Stimulated activated CD4-positive, alpha-beta T cell treated with anti-CD3 and anti-CD28 coated beads, TNF-alpha, amount 100 ng/mL, for 24 hours (primary cell): ENCODE measurements around the gene MBNL2.

Source experiments
- DNase-seq, 3 experiments: peaks; one replicate each; pipeline ENCODE4 v3.0.0-alpha.2; 2020; ENCODE audit warnings: low read depth in 3 of 3

MBNL2 gene

DNA sequence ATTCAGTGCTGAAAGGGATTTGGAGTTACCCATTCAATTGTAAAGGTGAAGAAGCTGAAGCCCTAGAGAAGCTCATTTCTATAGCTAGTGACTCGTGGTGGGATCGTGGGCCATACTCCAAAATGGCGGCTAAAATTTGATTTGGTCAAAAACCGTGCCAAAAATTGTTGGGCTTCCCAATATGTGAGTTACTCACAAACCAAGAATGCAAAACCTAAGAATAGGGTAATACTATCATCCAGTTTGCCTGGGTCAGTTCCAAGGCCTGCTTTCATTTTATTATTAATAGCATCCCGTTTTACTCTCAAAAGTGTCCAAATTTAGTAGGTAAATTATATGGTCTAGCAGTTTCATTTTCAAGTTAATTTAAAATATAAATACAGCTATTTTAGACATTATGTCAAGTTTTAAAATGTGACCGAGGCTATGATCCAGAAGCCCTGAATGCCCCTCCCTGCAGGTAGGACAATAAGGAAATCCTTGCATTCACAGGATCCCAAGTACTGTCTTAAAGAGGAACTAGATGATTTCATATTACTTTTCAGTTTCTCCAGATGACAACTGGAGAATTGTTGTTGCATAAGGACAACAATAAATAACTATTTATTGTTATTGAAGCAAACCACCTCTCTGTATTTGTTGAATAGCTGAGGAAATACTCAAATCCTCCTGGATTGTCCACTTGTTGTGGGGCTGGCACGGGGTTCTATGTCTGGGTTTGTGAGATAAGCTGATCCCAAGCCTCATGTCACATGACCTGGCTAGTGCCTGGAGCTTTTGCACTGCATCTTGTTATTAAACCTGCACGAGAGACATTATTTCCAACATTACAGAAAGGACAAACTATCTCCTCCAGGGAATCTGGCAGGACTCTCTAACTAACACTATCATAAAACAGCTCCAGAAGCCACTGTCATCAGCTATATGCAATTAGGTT lies 200.3 kb downstream of the MBNL2 start:
- DNase-seq, result no peak

DNA sequence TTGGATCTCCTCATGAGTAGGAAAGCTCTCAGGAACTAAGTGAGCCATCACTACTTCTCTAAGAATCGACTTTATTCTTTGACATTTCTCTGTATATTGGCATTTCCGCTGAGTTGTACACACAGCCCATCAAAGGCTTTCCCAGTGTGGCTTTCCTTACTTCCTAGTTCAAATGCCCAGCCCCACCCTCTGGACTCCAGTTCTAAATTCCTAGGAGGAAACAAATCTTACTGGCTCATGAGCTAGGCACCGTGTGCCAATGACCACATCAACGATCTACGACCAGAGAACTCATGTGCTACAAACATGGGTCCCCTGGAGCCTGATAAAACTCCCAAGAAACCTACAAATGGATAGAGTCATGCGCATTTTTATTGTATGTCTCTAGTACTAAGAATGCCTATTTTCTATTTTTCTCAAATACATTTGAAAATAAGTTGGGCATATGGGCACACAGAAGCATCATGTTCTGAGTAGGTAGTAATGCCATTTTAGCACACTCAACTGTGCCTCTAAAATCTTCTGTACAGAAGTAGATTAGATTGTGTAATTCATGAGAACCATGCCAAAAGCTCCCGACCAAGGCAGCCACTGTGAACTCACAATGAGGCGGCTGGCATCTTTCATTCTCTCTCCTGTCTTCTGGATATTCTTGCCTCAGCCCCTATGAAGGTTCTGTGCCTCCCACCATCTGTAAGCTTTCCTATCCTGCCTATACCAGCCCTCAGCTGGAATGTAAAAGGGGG lies 201.3 kb downstream of the MBNL2 start:
- DNase-seq, result no peak

DNA sequence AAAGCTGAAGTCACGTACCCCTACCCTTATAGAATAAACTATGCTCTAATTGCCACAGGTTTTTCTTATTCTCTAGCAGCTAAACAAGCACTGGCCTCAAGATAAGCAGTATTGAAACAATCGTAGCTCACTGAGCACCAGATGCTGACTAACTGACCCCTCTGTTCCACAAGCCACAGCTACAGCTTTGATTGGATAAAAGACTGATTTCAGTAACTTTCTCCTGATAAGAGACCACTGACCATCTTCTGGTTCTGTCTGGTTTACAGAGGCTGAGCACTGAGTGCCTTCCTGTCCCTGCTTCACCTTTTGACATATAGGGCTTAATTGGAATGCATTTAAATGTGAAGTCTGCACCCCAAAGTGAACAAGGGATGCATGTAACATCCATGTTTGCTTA lies 203.5 kb downstream of the MBNL2 start:
- DNase-seq, result no peak

DNA sequence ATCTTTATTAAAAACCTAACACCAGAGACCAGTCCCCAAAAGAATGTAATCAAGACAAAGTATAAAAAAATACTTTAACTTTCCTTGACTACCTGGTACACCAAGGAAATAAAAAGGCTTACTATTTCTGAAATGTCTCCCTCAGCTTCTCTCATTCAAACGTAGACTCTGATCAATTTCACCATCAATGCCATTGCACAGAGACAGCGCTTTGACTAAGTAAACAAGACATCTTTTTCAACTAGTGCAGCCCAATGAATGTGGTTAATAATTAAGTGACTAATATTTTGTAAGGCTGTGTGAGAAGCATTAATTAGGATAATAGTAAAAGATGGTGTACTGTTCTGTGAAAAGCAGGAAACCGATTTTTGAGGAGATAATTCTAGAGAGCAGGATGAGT lies 204.6 kb downstream of the MBNL2 start:
- DNase-seq, result no peak

DNA sequence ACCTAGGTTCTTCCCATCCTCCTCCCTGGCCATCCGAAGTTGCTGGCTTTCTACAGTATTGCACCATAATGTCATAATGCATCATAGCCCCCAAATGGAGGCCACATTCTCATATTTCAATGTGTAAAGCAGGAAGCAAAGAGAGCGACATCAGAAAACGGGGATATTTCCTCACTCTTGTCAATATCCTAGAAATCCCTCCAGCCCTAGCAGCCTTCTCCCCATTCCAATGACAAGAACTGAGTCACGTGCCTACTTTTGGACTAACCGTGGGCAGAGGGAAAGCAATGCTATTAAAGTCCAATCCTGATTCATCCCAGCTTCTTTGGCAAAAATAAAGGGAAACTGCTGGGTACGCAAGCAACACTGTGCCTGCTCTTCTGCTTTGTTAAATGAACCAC lies 207.5 kb downstream of the MBNL2 start:
- no peak for DNase-seq

DNA sequence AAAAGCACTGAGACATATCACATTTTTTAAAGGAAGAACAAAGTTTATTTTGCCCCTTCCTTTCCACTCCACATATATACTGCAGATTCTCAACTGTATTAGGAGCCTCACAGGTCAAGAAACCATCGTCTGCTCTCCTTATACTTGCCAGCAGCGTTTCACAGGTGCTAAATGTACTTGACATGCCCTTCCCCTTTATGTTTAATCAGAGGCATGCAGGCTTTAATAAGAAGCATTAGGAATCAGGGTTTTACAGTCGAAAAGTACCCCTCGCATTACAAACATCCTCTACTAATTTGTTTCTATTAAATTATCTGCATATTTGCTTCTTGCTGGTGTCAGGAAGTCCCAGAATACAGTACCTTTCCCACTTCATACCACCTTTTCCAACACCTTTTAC lies 208.2 kb downstream of the MBNL2 start:
- DNase-seq, result no peak

DNA sequence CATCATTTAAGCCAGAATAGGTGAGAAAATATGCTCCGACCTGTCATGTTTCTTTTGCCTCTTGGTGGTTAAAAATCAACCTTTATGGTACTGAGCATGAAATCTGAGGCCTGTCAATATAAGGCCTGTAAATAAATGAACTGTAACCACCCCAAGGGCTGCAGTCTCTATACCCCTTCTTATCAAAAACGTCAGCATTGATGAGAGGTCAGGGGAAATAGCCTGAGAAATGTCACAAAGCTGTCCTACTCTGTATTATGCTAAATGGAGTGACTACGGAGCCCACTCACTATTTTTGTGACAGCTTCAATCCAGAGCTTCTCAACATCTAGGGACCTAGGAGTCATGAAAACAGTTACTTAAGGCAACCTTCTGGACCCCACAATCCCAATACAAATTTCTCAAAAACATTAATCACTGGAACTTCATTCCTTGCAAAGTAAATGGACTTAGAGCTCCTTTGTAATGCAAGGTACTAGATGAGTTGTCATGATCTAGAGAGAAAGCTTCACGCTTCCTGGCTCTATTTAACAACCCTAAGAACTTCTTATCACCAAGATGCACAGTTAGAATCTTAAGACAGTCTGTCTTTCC lies 209.1 kb downstream of the MBNL2 start:
- DNase-seq, result no peak

DNA sequence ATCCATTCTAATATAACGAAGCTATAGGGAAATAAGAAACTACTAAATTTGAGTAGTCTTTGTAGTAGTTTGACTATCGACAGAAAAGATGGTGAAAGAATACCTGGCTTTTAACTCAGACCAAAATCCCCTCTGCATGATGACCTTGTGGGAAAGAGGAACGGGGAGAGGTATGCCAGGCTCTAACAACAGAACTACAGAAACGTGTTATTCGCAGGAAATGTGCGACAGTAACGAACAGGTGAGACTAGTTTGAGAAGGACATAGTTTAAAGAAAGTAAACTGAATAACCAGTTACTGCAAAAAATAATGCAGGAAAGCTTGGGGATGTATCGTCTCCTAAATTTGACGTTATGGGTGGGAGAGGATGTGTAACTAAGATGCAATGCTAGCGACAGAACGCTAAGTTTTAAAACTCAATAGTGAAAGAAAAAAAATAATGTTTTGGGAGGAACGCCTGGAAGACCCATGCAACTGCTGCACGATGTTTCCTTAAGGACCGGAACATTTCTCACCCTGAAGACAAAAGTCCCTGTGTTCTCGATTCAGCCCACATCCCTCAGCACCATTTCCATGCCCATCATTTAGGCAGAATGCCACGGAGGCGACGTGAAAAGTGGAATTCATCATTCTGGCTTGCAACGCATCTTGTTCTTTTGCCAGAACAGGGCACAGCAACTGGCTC lies 210.2 kb downstream of the MBNL2 start:
- DNase-seq, result no peak

DNA sequence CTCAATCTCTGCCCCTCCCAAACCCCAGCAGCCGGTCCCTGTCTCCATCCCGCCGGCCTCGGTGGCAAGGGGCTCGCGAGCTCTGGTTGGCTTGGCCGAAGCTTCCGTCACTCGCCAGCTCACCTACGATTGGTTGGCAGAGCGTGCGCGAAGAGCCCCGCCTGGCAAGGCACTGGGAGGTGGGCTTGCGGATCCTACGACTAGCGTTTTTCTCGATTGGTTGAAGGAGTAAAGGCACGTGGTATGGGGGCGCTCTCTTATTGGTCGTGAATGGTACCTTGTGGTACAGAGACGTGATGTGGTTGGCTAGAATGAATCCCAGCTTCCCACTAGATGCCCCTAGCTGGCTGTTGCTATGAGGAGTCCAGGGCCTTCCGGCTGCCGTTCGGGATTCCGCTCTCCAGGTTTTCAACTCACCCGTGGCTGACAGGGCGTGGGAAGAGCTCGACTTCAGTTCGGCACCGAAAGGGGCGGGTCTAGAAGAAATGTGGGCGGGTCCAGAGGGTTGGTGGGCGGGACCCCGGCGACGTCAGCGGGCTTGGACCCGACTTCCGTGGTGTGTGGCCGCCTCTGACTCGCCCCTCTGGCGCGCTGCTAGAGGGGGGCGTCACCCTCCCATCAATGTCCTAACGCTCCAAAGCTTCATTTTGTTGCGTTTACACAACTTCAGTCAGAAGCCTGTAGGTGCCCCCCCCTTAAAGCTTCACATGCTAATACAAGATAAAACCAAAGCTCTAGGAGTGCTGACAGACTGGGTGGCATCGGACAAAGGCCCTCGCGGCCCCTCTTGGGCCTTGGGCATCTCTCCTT lies 211.0 kb downstream of the MBNL2 start:
- DNase-seq, result peak; percentile 95 to 98 (median 97)

DNA sequence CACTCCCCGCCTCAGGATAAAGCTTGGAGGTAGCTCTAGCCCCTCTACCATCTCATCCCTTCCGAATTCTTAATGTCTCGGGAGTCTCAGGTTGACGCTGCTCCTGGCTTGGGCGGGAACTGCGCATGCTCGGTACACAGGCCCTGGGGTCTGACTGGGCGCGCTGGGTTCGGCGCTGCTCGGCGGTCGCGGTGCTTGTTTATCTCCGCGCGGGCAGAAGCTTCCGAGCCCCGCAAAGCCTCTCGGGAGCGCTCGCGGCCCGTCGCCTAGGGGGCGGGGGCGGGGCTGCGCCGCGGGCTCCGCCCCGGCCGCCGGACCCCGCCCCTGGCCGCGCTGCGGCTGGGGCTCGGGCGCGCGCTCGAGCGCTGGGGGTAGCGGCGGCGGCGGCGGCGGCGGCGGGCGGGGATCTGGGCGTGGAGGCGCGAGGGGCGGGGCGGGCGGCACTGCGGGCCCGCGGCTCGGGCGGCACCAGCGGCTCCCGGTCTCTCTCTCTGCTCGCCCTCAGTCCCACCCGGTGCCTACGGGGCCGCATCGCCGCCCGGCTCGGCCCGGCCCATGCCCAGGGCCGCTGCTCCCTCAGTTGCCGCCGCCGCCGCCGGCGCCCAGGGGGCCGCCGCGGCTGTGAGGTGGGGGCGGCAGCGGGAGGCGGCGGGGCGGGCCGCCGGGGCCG lies 211.7 kb downstream of the MBNL2 start, which contains the start of gene RAP2A:
TSS of gene RAP2A (plus strand) at position 443 of the 670 bp plus-strand sequence. CDS start 302 bp downstream, outside the sequence.
- DNase-seq, result peak; percentile 80 to 86 (median 85)

DNA sequence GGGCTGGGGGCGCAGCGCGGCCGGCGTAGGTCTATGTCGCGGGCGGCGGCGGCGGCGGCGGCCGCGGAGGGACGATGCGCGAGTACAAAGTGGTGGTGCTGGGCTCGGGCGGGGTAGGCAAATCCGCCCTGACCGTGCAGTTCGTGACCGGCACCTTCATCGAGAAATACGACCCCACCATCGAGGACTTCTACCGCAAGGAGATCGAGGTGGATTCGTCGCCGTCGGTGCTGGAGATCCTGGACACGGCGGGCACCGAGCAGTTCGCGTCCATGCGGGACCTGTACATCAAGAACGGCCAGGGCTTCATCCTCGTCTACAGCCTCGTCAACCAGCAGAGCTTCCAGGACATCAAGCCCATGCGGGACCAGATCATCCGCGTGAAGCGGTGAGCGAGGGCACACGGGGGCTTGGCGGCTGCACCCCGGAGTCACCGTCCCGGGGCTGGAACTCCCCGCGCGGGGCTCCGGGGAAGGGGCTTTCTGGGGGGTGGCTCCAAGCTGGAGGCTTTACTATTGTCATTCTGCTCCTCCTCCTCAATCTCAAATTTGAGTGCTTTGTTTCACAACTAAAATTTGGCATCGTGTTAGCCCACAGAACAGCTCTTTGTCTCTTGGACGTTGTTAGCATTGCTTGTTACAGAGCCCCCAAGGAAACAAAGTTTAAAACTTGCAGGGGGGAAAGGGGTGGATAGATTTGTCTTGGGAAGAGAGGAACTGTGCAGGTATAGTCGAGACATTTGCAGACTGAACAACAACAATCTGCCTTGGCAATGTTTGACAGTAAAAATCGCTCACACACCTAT lies 212.5 kb downstream of the MBNL2 start:
- DNase-seq, result peak; percentile 0 to 32 (median 1)

DNA sequence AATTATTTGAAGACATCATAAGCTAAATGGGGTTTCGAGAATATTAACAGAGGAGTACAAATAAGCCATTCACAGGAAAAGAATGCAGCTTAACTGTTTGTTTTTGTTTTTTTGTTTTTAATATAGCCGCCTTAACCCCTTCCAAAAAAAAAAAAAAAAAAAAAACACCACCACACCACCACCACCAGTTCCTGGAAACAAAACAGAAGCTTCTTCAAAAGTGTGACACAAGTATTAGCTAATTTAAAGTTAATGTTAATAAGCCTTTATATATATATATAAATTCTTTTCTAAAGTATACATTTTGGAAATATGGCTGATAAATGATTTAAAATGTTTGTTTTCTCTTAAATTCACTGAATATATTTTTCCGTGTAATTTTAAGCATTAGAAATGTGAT lies 213.2 kb downstream of the MBNL2 start:
- DNase-seq, result no peak

DNA sequence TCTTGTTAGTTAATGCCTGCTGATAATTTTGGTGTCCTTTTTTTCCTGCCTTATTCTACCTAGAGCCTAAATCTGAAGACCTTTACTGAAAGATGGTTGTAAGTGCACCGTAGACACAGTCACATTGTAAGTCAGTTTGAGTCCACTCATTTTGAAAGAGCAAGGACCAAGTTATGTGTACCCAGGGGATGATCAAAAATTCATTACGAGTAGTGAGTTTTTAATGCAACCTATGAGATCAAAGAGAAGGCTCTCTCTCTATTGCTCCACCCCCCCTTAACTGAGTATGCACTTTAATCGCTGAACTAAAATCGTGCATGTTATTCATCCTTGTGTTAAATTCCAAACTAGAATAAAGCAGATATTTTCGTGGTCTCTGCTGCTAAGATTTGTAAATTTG lies 213.7 kb downstream of the MBNL2 start:
- DNase-seq, result no peak

DNA sequence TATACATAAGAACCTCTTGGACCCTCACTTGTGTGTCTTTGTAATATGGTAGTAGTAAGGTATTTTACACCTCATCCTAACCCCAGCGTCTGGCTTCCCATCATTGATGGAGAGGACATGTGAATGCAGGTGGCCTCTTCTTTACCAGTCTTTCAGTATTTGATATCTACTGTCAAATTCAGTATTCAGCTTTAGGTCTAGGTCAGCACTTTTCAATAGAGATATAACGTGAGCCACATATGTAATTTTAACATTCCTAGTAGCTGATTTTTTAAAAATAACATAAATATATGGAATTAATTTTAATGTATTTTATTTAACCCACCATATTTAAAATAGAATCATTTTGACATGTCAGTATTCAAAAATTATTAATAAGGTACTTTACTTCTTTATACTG lies 214.7 kb downstream of the MBNL2 start:
- no peak for DNase-seq

DNA sequence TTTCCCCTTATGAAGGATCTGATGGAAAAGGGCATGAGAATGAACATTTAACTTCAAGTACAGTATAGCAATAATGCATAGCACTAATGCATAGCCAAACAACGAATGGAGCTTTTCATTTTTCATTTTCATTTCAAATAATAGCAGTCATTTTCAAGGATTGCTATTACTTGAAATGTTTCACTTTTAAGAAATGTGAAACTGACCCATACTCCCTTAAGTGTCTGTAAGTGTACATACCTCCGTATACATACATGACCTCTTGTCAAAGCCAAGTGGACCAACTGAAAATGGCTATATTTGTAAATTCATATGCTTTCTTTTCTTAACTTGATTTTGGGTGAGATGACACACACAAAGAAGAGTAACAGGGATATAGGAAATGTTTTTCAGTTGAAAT lies 215.6 kb downstream of the MBNL2 start:
- DNase-seq, result no peak

DNA sequence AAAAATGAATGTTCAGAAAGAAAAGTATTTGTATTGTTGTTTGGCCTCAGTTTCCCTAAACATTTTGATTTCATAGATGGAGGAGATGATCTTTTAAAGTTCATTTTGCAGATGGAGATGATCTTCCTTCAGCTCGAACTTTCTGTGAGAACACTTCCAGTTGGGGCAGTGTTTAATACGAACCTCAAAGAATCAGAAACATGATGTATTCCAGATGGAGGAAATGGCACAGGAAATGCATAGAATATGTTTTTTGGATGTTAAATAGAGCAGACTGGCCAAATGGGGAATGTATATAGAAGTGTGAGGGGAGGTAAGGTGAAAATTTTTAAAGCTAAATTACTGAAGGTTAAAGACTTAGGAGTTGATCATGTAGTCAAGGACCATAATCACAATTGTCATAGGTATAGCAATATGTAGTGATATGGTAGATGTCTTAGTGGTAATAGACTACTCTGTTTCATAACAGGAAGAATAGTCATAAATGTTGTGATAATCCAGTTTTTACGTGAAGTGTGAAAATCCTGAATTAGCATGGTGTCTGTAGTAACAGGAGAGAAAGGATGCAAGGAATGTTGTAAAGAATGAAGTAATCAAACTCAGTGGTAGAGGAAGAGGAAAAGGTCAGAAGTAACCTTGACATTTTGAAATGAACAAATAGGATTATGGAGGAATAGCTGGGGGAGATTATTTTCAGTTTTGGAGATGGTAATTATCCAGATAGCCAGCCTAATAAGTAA lies 216.9 kb downstream of the MBNL2 start:
- DNase-seq, result no peak

DNA sequence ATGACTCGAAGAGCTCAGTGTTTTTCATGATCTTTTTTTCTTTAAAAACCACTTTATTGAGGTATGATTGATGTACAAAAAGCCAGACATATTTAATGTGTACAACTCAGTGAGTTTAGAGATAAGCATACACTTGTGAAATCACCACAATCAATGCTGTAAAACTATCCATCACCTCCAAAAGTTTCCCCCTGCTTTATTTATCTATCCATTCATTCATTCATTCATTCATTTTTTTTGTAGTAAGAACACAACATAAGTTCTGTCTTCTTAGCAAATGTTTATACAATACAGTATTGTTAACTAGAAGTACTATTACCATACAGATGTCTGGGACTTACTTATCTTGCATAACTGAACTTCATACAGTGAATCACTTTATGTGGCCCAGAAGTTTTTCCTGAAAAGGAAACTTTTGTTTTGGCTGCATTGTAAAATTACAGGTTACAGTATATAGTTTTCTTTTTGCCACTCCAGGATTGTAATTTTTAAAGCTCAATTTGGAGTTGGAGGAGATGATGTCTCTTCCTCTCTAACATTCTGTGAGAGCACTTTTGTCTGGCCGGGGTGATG lies 218.6 kb downstream of the MBNL2 start:
- no peak for DNase-seq

DNA sequence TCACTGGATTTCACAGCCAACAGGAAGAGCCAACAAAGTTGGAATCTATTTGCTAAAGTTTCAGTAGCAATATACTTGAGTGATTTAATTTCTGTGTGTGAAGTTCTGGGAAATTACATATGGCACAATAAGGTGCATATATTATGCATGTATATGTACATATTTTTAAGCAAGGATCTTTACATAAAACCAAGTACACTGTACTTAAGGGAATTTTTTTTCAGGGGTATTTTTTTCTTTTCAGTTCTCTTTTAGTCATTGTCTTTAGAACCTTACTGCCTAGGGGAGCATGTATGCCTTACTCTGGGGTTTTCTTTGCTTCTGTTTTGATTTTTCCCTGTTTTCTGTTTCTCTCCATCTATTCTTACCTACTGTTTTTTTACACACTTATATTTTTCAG lies 219.2 kb downstream of the MBNL2 start:
- DNase-seq, result no peak
